PFSK-1 (cell line): ENCODE results near the gene ZFYVE9.

Experiments used
- POLR2AphosphoS5 ChIP-seq: IDR thresholded peaks from 2 replicates; pipeline ENCODE4 v1.6.1; 2012; ENCODE audit warnings: low read depth, mild to moderate bottlenecking, control low read depth, low read length, moderate library complexity
- REST ChIP-seq, 2 experiments: IDR thresholded peaks; 2 replicates each; pipeline versions ENCODE4 v1.6.1 to v1.8.0; 2011 to 2012; ENCODE audit warnings: low read depth in 2 of 2, low read length in 2 of 2, control low read depth in 1 of 2, inconsistent platforms in 1 of 2, mild to moderate bottlenecking in 1 of 2, moderate library complexity in 1 of 2; ENCODE audit not compliant: insufficient read depth in 1 of 2
- SIN3A ChIP-seq: IDR thresholded peaks from 2 replicates; pipeline ENCODE4 v1.6.1; 2012; ENCODE audit warnings: mild to moderate bottlenecking, low read length, moderate library complexity, borderline replicate concordance; ENCODE audit not compliant: insufficient read depth

- TF ChIP-seq POLR2AphosphoS5, result no peak
- no peak for TF ChIP-seq SIN3A
- TF ChIP-seq REST (IDR thresholded peaks at IDR 0.05; ENCODE audit: insufficient read depth in 1 of 2, low read depth in 2 of 2, low read length in 2 of 2), result no peak
These were observed 10.7 kb downstream of the ZFYVE9 start for GRCh38 chr1:52152572-52152971.
